Lower leg skin (tissue), 3 donors: Measurements from ENCODE around the gene SLC7A7.

ENCODE experiments used
- POLR2A ChIP-seq, 2 donors: fragments of 450-650 bp; IDR thresholded peaks; one replicate each; pipeline ENCODE4 v1.6.1; 2016 to 2017; ENCODE audit warnings: antibody characterized with exemption in 2 of 2, mild to moderate bottlenecking in 1 of 2, moderate library complexity in 1 of 2
- TF ChIP-seq, protein P1 (sequence below), 3 donors: fragments of 450-650 bp; IDR thresholded peaks; one replicate each; pipeline ENCODE4 v1.5.1; 2016; ENCODE audit warnings: antibody characterized with exemption in 3 of 3, mild to moderate bottlenecking in 3 of 3, moderate library complexity in 2 of 3

DNA sequence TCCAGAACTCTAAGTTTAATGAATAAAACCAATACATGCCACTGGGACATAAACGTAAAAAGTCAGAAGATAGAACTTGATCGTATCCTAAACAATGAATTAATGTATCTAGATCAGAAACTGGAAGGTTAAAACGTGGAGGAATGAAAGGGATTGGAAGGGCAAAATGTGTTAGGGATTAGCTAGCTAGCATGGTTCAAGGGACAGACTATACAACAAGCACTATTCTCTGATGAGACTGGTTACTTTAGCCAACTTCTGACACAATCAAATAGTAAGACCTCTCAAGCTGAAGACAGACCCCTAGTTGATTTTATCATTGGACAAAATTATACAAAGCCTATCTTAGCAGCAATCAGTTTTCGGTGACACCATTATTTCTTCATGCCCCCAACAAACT lies 67.5 kb downstream of the SLC7A7 start:
- TF ChIP-seq, protein P1, sequence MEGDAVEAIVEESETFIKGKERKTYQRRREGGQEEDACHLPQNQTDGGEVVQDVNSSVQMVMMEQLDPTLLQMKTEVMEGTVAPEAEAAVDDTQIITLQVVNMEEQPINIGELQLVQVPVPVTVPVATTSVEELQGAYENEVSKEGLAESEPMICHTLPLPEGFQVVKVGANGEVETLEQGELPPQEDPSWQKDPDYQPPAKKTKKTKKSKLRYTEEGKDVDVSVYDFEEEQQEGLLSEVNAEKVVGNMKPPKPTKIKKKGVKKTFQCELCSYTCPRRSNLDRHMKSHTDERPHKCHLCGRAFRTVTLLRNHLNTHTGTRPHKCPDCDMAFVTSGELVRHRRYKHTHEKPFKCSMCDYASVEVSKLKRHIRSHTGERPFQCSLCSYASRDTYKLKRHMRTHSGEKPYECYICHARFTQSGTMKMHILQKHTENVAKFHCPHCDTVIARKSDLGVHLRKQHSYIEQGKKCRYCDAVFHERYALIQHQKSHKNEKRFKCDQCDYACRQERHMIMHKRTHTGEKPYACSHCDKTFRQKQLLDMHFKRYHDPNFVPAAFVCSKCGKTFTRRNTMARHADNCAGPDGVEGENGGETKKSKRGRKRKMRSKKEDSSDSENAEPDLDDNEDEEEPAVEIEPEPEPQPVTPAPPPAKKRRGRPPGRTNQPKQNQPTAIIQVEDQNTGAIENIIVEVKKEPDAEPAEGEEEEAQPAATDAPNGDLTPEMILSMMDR (IDR thresholded peaks at IDR 0.05), result no peak
- TF ChIP-seq POLR2A (IDR thresholded peaks at IDR 0.05), result no peak
